K562 (cell line): ENCODE data around the gene TMEM141. TPM values are rescaled to one million over a fixed set of nuclear protein-coding genes. Genes with fewer than 3 reads are reported as not detected.

Experiments
- ARID1B ChIP-seq: fragments of 450-650 bp; IDR thresholded peaks from 2 replicates; pipeline ENCODE4 v1.6.1; 2016; ENCODE audit warnings: antibody characterized with exemption, mild to moderate bottlenecking, inconsistent platforms
- BDP1 ChIP-seq: IDR thresholded peaks from 3 replicates; pipeline ENCODE4 v1.6.1; 2011; ENCODE audit not compliant: insufficient read length, insufficient read depth
- CHD1 ChIP-seq: fragments of 200-600 bp; sonication (generic); IDR thresholded peaks from one replicate; pipeline ENCODE4 v1.6.1; 2012; ENCODE audit warnings: mild to moderate bottlenecking, moderate library complexity, low read length, inconsistent platforms
- CHD2 ChIP-seq: IDR thresholded peaks from 2 replicates; pipeline ENCODE4 v1.6.1; 2011; ENCODE audit warnings: low read depth, low read length
- ERF ChIP-seq: fragments of 450-650 bp; formaldehyde crosslinking; IDR thresholded peaks from 2 replicates; pipeline ENCODE4 v1.4.0; 2020; ENCODE audit warnings: mild to moderate bottlenecking, mixed read lengths
- EWSR1 ChIP-seq: fragments of 450-650 bp; IDR thresholded peaks from 2 replicates; pipeline ENCODE4 v1.6.1; 2018; ENCODE audit warnings: borderline replicate concordance, mild to moderate bottlenecking, low read depth, moderate library complexity; ENCODE audit not compliant: partially characterized antibody
- FOXJ2 ChIP-seq: fragments of 200-800 bp; sonication (Bioruptor generic); IDR thresholded peaks from 2 replicates; pipeline ENCODE4 v1.6.1; 2016; ENCODE audit warnings: missing genetic modification characterization, missing compliant biosample characterization
- GATA2 ChIP-seq: sonication (generic); formaldehyde crosslinking; IDR thresholded peaks from 2 replicates; pipeline ENCODE4 v1.4.0; 2020; ENCODE audit warnings: mild to moderate bottlenecking, missing genetic modification reagents
- MTF1 ChIP-seq: fragments of 250-450 bp; sonication (Bioruptor Pico); IDR thresholded peaks from 2 replicates; pipeline ENCODE4 v1.9.0; 2021; ENCODE audit warnings: moderate library complexity, mild to moderate bottlenecking, inconsistent platforms, borderline replicate concordance
- NONO ChIP-seq, 2 experiments: fragments of 200-400 bp in 1 of 2; fragments of 450-650 bp in 1 of 2; formaldehyde crosslinking in 1 of 2; IDR thresholded peaks; 2 replicates each; pipeline ENCODE4 v1.6.1; 2017; ENCODE audit warnings: low read depth in 2 of 2, mild to moderate bottlenecking in 2 of 2, moderate library complexity in 2 of 2, low read length in 1 of 2
- POLR3A ChIP-seq: IDR thresholded peaks from 2 replicates; pipeline ENCODE4 v1.6.1; 2011; ENCODE audit warnings: borderline replicate concordance, mild to moderate bottlenecking, moderate library complexity; ENCODE audit not compliant: insufficient read length, insufficient read depth; ENCODE audit errors: extremely low read depth
- SOX6 ChIP-seq: fragments of 450-650 bp; IDR thresholded peaks from 2 replicates; pipeline ENCODE4 v1.6.1; 2014; ENCODE audit warnings: mild to moderate bottlenecking
- SUPT5H ChIP-seq: fragments of 450-650 bp; IDR thresholded peaks from 2 replicates; pipeline ENCODE4 v1.6.1; 2016
- ZFP1 ChIP-seq: fragments of 450-650 bp; formaldehyde crosslinking; IDR thresholded peaks from 2 replicates; pipeline ENCODE4 v1.4.0; 2020; ENCODE audit warnings: mild to moderate bottlenecking, mixed read lengths
- ZKSCAN8 ChIP-seq: fragments of 200-800 bp; sonication (Bioruptor generic); IDR thresholded peaks from 2 replicates; pipeline ENCODE4 v1.6.1; 2016; ENCODE audit warnings: missing genetic modification characterization, missing compliant biosample characterization
- ZNF174 ChIP-seq: fragments of 250-450 bp; sonication (Bioruptor Pico); IDR thresholded peaks from 2 replicates; pipeline ENCODE4 v1.4.0; 2020; ENCODE audit warnings: mild to moderate bottlenecking
- ZNF316 ChIP-seq: fragments of 450-650 bp; IDR thresholded peaks from 2 replicates; pipeline ENCODE4 v1.6.1; 2016
- ZNF695 ChIP-seq: fragments of 450-650 bp; formaldehyde crosslinking; IDR thresholded peaks from 2 replicates; pipeline ENCODE4 v1.4.0; 2020; ENCODE audit warnings: mild to moderate bottlenecking, moderate library complexity
- ZNF785 ChIP-seq: fragments of 250-450 bp; sonication (Bioruptor Pico); IDR thresholded peaks from 2 replicates; pipeline ENCODE4 v1.4.0; 2020; ENCODE audit warnings: mild to moderate bottlenecking
- polyA plus RNA-seq, 8 experiments: library from polyadenylated mRNA; depleted of rRNA in 4 of 8; stranded (reverse) in 5 of 8; unstranded in 3 of 8; fragments of >200 nt; fragmentation: Nextera tagmentation in 2 of 8; fragmentation: Illumina TruSeq in 1 of 8; extraction: Ambion mirVana in 2 of 8; extraction: Trizol in 1 of 8; gene quantifications; 2 replicates each; pipeline versions ENCODE4 v1.2.1 to v1.2.3, GENCODE V29; 2011 to 2014; ENCODE audit warnings: inconsistent platforms in 1 of 8, missing spikeins in 1 of 8
- total RNA-seq, 7 experiments: library from RNA; depleted of rRNA in 6 of 7; stranded (reverse); fragments of >200 nt in 6 of 7; fragmentation: Illumina TruSeq in 2 of 7; extraction: Trizol in 2 of 7; gene quantifications; 2 replicates each; pipeline versions ENCODE4 v1.2.1 to v1.2.3, GENCODE V29; 2011 to 2021; ENCODE audit warnings: low replicate concordance in 1 of 7
- TF ChIP-seq, protein P1 (sequence below): fragments of 450-650 bp; IDR thresholded peaks from 2 replicates; pipeline ENCODE4 v1.6.1; 2016; ENCODE audit warnings: antibody characterized with exemption
- TF ChIP-seq, protein P2 (sequence below): sonication (generic); formaldehyde crosslinking; IDR thresholded peaks from 2 replicates; pipeline ENCODE4 v1.8.1; 2023; ENCODE audit warnings: mild to moderate bottlenecking, missing genetic modification reagents, moderate library complexity
- TF ChIP-seq, protein P3 (sequence below): fragments of 450-650 bp; conservative IDR thresholded peaks from 2 replicates; pipeline ENCODE4 v1.6.1; 2016; ENCODE audit warnings: missing genetic modification characterization, low read depth, mild to moderate bottlenecking, missing compliant biosample characterization, moderate library complexity
- TF ChIP-seq, protein P4 (sequence below): fragments of 450-650 bp; IDR thresholded peaks from 2 replicates; pipeline ENCODE4 v1.6.1; 2016; ENCODE audit warnings: low read depth, mild to moderate bottlenecking, moderate library complexity
- TF ChIP-seq, protein P5 (sequence below): sonication (generic); formaldehyde crosslinking; IDR thresholded peaks from 2 replicates; pipeline ENCODE4 v1.8.0; 2022; ENCODE audit warnings: missing genetic modification reagents, mild to moderate bottlenecking, borderline replicate concordance

Gene TMEM141
- total and polyA plus RNA-seq, 9 of the 15 experiments (the other 6 are each of a cell fraction or from before 2014, with no cell fraction given) = 21.5 to 123 (median 74.8) TPM

DNA sequence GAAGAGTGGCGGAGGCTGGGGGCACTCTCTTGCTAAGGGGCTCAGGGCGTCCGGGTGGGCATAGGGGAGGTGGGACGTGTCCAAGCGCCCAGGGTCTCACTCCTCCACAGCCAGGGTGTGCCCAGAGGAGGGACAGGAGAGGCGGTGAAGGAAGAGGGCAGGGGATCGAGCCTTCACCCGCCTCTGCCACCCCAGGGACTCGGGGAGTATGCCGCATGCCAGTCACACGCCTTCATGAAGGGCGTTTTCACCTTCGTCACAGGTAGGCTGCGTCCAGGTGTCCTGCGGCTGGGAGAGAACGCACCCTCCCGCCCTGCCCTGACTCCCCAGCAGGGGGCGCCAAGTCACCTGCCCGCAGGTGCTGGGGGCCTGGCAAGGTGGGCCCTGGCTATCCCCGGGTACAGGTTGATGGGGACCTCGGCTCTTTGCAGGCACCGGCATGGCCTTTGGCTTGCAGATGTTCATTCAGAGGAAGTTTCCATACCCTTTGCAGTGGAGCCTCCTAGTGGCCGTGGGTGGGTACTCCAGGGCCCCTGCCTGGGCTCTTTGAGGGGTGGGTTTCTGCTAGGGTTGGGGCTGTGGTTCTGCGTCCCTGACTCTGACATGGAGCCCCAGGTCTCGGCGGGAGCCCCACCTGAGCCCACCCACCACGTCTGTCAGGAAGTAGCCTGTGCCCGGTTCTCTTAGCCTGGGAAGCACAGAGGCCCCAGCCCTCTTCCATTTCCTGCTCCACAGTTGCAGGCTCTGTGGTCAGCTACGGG is 552 bp downstream of the TMEM141 start (continued):
- TF ChIP-seq, protein P1, sequence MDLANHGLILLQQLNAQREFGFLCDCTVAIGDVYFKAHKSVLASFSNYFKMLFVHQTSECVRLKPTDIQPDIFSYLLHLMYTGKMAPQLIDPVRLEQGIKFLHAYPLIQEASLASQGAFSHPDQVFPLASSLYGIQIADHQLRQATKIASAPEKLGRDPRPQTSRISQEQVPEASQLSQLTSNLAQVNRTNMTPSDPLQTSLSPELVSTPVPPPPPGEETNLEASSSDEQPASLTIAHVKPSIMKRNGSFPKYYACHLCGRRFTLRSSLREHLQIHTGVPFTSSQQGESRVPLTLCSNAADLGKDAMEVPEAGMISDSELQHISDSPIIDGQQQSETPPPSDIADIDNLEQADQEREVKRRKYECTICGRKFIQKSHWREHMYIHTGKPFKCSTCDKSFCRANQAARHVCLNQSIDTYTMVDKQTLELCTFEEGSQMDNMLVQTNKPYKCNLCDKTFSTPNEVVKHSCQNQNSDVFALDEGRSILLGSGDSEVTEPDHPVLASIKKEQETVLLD = no peak
- TF ChIP-seq SUPT5H = no peak; the same call in 1 of the 2 replicates
- TF ChIP-seq ZNF785 (CRISPR knock-in tag) = no peak
- TF ChIP-seq POLR3A = no peak
- TF ChIP-seq ERF (CRISPR knock-in tag) = no peak
- peak; percentile 36; the same call in 1 of the 2 replicates for TF ChIP-seq ARID1B
- TF ChIP-seq FOXJ2 = no peak
- no peak for TF ChIP-seq GATA2 (CRISPR knock-in tag)
- TF ChIP-seq CHD2 = no peak
- TF ChIP-seq, protein P2, sequence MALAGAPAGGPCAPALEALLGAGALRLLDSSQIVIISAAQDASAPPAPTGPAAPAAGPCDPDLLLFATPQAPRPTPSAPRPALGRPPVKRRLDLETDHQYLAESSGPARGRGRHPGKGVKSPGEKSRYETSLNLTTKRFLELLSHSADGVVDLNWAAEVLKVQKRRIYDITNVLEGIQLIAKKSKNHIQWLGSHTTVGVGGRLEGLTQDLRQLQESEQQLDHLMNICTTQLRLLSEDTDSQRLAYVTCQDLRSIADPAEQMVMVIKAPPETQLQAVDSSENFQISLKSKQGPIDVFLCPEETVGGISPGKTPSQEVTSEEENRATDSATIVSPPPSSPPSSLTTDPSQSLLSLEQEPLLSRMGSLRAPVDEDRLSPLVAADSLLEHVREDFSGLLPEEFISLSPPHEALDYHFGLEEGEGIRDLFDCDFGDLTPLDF = peak; percentile 19; the same call in 1 of the 2 replicates
- TF ChIP-seq, protein P3, sequence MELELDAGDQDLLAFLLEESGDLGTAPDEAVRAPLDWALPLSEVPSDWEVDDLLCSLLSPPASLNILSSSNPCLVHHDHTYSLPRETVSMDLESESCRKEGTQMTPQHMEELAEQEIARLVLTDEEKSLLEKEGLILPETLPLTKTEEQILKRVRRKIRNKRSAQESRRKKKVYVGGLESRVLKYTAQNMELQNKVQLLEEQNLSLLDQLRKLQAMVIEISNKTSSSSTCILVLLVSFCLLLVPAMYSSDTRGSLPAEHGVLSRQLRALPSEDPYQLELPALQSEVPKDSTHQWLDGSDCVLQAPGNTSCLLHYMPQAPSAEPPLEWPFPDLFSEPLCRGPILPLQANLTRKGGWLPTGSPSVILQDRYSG = no peak
- TF ChIP-seq ZNF695 = no peak
- peak; percentile 97 for TF ChIP-seq CHD1
- TF ChIP-seq SOX6 = no peak
- TF ChIP-seq, protein P4, sequence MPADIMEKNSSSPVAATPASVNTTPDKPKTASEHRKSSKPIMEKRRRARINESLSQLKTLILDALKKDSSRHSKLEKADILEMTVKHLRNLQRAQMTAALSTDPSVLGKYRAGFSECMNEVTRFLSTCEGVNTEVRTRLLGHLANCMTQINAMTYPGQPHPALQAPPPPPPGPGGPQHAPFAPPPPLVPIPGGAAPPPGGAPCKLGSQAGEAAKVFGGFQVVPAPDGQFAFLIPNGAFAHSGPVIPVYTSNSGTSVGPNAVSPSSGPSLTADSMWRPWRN = no peak
- TF ChIP-seq, protein P5, sequence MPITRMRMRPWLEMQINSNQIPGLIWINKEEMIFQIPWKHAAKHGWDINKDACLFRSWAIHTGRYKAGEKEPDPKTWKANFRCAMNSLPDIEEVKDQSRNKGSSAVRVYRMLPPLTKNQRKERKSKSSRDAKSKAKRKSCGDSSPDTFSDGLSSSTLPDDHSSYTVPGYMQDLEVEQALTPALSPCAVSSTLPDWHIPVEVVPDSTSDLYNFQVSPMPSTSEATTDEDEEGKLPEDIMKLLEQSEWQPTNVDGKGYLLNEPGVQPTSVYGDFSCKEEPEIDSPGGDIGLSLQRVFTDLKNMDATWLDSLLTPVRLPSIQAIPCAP (CRISPR knock-in tag) = no peak
- TF ChIP-seq ZNF174 (CRISPR knock-in tag) = no peak
- no peak for TF ChIP-seq ZNF316
- no peak for TF ChIP-seq NONO (IDR thresholded peaks at IDR 0.05; ENCODE audit: low read depth in 2 of 2, low read length in 1 of 2)
- TF ChIP-seq ZKSCAN8 (CRISPR knock-in tag) = no peak
- no peak for TF ChIP-seq MTF1 (CRISPR knock-in tag)
- no peak for TF ChIP-seq BDP1
- no peak for TF ChIP-seq EWSR1
- no peak for TF ChIP-seq ZFP1 (CRISPR knock-in tag)
